ENCODE measurements around the gene APOL5. TPM values are rescaled to one million over a fixed set of nuclear protein-coding genes. Genes with fewer than 3 reads are reported as not detected.
"Not testable (repeated sequence)": the region's sequence is repeated elsewhere in the genome, so short reads cannot be mapped to it uniquely, and the experiment has no call there.

APOL5 gene
- polyA plus RNA-seq, 1 experiment: 0.14 TPM

- POLR2A ChIA-PET: no interaction called here
- H3K27me3 ChIP-seq (ENCODE audit: control insufficient read depth, insufficient read depth, low read length): no peaks in the 10 kb centered on the region
- H3K4me3 ChIP-seq (ENCODE audit: low read depth, low read length): no peak overlapping the region
- TF ChIP-seq CTCF (IDR thresholded peaks at IDR 0.05; ENCODE audit: low read depth, low read length): no peak
- H3K9me3 ChIP-seq (ENCODE audit: control insufficient read depth, insufficient read depth, low read length): no peaks in the 10 kb centered on the region
- CTCF ChIA-PET: no interaction called here
- no peak for DNase-seq (ENCODE audit: low read depth, low spot score)
- H3K27ac ChIP-seq (ENCODE audit: low read depth, low read length): no peak overlapping the region
These were observed 20.5 kb upstream of the APOL5 start for GRCh38 chr22:35697142-35697541.

DNA sequence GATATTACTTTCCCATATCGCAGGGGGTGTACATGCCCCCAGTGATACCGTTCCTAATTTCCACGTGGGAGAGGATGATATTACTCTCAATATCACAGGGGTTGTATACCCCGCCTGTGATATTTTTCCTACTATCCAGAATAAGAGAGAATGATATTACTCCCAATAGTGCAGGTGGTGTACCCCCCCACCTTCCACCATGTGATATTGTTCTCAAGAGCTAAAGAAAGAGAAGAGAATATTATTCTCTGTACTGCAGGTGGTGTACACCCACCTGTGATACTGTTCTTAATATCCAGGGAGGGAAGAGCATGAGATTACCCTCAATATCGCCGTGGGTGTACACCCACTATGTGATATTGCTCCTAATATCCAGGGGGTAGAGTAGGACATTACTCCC, 17.8 kb upstream of the APOL5 start:
- H3K27me3 ChIP-seq (ENCODE audit: control insufficient read depth, insufficient read depth, low read length); POLR2A ChIA-PET; CTCF ChIA-PET; H3K4me3 ChIP-seq (ENCODE audit: low read depth, low read length); H3K27ac ChIP-seq (ENCODE audit: low read depth, low read length); H3K9me3 ChIP-seq (ENCODE audit: control insufficient read depth, insufficient read depth, low read length); DNase-seq (ENCODE audit: low read depth, low spot score): not testable (repeated sequence)

DNA sequence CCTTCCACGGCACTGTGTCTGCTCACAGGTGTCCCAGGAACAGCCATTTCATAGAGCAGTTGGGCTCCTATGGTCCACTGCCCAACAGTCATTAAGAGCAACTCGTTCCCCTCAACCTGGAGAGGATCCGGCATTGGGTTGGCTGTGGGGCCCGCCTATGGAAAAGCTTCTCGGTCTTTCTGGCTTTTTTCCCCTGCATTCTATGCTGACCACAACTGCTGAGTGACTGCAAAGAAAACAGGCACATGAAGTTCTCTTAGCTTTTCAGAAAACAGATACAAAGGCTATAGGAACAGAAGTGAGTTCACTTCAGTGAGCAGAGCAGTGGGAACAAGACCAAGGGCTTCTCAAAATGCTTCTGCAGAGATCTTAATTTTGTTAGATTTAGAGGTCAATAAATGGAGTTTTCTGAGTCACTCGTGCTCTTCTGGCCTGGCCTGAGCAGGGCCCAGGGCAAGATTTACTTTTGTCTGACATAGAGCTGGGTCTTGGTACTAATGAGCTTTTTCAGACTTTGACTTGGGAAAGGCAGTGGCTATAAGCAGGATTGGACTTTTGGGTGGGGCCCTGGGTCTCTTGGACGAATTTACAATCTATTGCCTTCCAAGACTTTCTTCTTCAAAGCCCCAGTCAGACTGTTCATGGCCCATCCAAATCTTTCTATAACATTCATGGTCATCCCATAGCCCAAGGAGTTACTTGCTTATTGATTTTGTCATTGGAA, 13.6 kb upstream of the APOL5 start:
- no peak for DNase-seq (ENCODE audit: low read depth, low spot score)
- ChIA-PET CTCF (interaction anchor here (0.7 to 2.2 kb wide), 3 partner anchors 52 to 362 kb away, joined by 3 to 6 read pairs (median 3); no protein-coding TSS in a partner anchor), POLR2A (no interaction called here)
- Histone ChIP-seq H3K4me3 (ENCODE audit: low read depth, low read length) (no peak overlapping the region), H3K27me3 (ENCODE audit: control insufficient read depth, insufficient read depth, low read length) (no peaks in the 10 kb centered on the region), H3K9me3 (ENCODE audit: control insufficient read depth, insufficient read depth, low read length) (no peaks in the 10 kb centered on the region), H3K27ac (ENCODE audit: low read depth, low read length) (no peak overlapping the region)
- TF ChIP-seq CTCF (IDR thresholded peaks at IDR 0.05; ENCODE audit: low read depth, low read length): no peak

- Histone ChIP-seq H3K27me3 (ENCODE audit: control insufficient read depth, insufficient read depth, low read length) (no peaks in the 10 kb centered on the region), H3K27ac (ENCODE audit: low read depth, low read length) (peak overlapping the region; percentile 57), H3K4me3 (ENCODE audit: low read depth, low read length) (no peak overlapping the region), H3K9me3 (ENCODE audit: control insufficient read depth, insufficient read depth, low read length) (no peaks in the 10 kb centered on the region)
- ChIA-PET CTCF (interaction anchor here (0.6 to 2.2 kb wide), 4 partner anchors 21 to 361 kb away, joined by 3 to 6 read pairs (median 3); no protein-coding TSS in a partner anchor), POLR2A (interaction anchor here (0.7 kb wide), 1 partner anchor 354 kb away, joined by 4 read pairs; no protein-coding TSS in a partner anchor)
- no peak for TF ChIP-seq CTCF (IDR thresholded peaks at IDR 0.05; ENCODE audit: low read depth, low read length)
- peak; percentile 85 for DNase-seq (ENCODE audit: low read depth, low spot score)
These were observed 12.5 kb upstream of the APOL5 start for GRCh38 chr22:35705141-35705540.

GRCh38 chr22:35708453-35708852, 9.2 kb upstream of the APOL5 start:
- Histone ChIP-seq H3K27ac (ENCODE audit: low read depth, low read length) (no peak overlapping the region), H3K27me3 (ENCODE audit: control insufficient read depth, insufficient read depth, low read length) (no peaks in the 10 kb centered on the region), H3K9me3 (ENCODE audit: control insufficient read depth, insufficient read depth, low read length) (no peaks in the 10 kb centered on the region; the same call in 1 of the 2 replicates), H3K4me3 (ENCODE audit: low read depth, low read length) (no peak overlapping the region)
- POLR2A ChIA-PET: no interaction called here
- TF ChIP-seq CTCF (IDR thresholded peaks at IDR 0.05; ENCODE audit: low read depth, low read length): no peak
- CTCF ChIA-PET: no interaction called here
- no peak for DNase-seq (ENCODE audit: low read depth, low spot score)
